IPS DF 4.7 (cell line): Measurements from ENCODE around the gene P2RX4.
"Not testable (repeated sequence)": the region's sequence is repeated elsewhere in the genome, so short reads cannot be mapped to it uniquely, and the experiment has no call there.

Source experiments
- DNase-seq: peaks from one replicate; pipeline ENCODE4 v3.0.0-alpha.2; 2013; ENCODE audit warnings: low spot score; ENCODE audit errors: extremely low read depth

Gene P2RX4

GRCh38 chr12:121219353-121219986 is 9.5 kb downstream of the P2RX4 start:
- no peak for DNase-seq

- DNase-seq = no peak
Measured at GRCh38 chr12:121222847-121223246, 12.9 kb downstream of the P2RX4 start.

- no peak for DNase-seq
Measured at GRCh38 chr12:121223292-121224285, 13.7 kb downstream of the P2RX4 start.

GRCh38 chr12:121224591-121224990 is 14.7 kb downstream of the P2RX4 start:
- DNase-seq = no peak

- DNase-seq = no peak
Measured at GRCh38 chr12:121226399-121226798, 16.5 kb downstream of the P2RX4 start.

- DNase-seq = not testable (repeated sequence)
Measured at GRCh38 chr12:121226871-121227270, 16.9 kb downstream of the P2RX4 start.

GRCh38 chr12:121227294-121227693 is 17.4 kb downstream of the P2RX4 start:
- no peak for DNase-seq

- no peak for DNase-seq
Measured at GRCh38 chr12:121228919-121229665, 19.2 kb downstream of the P2RX4 start.

GRCh38 chr12:121229826-121230537 is 20.1 kb downstream of the P2RX4 start:
- peak; percentile 86 for DNase-seq

- DNase-seq = no peak
Measured at GRCh38 chr12:121230538-121230907, 20.6 kb downstream of the P2RX4 start.

- no peak for DNase-seq
Measured at GRCh38 chr12:121232163-121232562, 22.2 kb downstream of the P2RX4 start.

GRCh38 chr12:121232977-121233627 is 23.2 kb downstream of the P2RX4 start:
- DNase-seq = no peak

GRCh38 chr12:121233628-121234020 is 23.7 kb downstream of the P2RX4 start:
- DNase-seq = no peak

GRCh38 chr12:121236776-121237175 is 26.8 kb downstream of the P2RX4 start:
- no peak for DNase-seq

- no peak for DNase-seq
Measured at GRCh38 chr12:121237415-121237814, 27.5 kb downstream of the P2RX4 start.

GRCh38 chr12:121238086-121238485 is 28.2 kb downstream of the P2RX4 start:
- DNase-seq = no peak

GRCh38 chr12:121238604-121239350 is 28.8 kb downstream of the P2RX4 start:
- DNase-seq = no peak

GRCh38 chr12:121239351-121240061 is 29.6 kb downstream of the P2RX4 start:
- DNase-seq = no peak

- no peak for DNase-seq
Measured at GRCh38 chr12:121240062-121240420, 30.1 kb downstream of the P2RX4 start.
